ENCODE data around the gene NAGS. TPM values are rescaled to one million over a fixed set of nuclear protein-coding genes. Genes with fewer than 3 reads are reported as not detected.
"Not testable (repeated sequence)": the region's sequence is repeated elsewhere in the genome, so short reads cannot be mapped to it uniquely, and the experiment has no call there.

Gene NAGS
- polyA plus RNA-seq, 2 of the 4 experiments (the other 2 are of a cell fraction), result 0.66 to 0.88 TPM

DNA sequence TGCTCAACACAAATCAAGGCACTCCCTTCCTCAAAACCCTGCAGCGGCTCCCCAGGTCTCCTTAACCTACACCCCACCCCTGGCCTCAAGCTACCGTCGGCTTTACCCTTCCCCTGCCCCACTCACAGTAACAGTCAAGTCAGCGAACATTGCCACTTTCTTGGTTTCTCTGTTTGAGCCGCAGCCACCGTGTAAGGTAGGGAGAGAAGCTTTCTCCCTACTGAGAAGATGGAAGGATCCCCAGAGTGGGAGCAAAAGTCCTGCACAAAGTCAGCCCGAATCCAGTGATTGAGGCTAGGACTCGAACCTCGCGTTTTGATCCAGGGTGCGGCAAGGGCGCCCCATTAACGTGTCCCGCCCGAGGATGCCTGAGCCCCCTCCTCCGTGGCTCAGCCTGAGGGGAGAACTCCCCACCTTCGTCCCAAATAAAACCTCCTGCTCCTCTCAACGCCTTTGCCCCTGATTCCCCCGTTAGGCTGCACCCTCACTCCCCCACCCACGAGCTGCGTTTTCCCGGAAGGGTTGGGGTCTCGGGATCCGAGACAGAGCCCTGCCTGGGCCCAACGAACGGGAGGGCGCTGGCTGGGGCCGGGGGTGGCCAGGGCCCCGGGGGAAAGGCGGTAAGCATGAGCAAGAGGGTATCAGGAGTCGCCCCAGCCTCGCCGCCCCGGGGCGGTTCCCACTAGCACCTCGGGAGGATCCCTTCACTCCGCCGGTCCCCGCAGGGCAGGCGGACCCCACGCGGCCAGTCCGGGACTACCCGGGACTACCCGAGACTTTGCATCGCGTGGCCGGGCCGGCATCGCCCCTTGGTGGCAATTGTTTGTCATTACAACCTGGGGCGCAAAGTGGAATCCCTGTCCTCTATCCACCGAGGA is 9.9 kb upstream of the NAGS start:
- WGBS (ENCODE audit: missing lambda C conversion rate), result 23% methylated on average over 48 of the region's 52 CpGs
- ChIA-PET POLR2A (no interaction called here), CTCF (interaction anchor here (0.6 to 24.9 kb wide), 29 partner anchors 11 to 311 kb away, joined by 3 to 657 read pairs (median 6); partner anchors contain the start of genes MPP2, NAGS, PPY and PYY)
- DNase-seq (ENCODE audit: low read depth in 1 of 2, low spot score in 1 of 2) (peak; percentile 71 to 94), FAIRE-seq (no peak), ATAC-seq (peak; percentile 90 to 96)
- Histone ChIP-seq H3K4me2 (peak overlapping the region; percentile 90), H3K4me3 (peak overlapping the region; percentile 45), H3K9me3 (no peaks in the 10 kb centered on the region), H3K27ac (peak overlapping the region; percentile 70 to 86), H3K4me1 (0 out of 3 replicates have a peak, but pooled peaks cover 3% of the 10 kb centered on the region)
- TF ChIP-seq RAD21 (conservative IDR thresholded peaks at IDR 0.05 in 1 of 2, IDR thresholded peaks at IDR 0.05 in 1 of 2) (peak; percentile 96 to 98), ZSCAN20 (CRISPR knock-in tag; IDR thresholded peaks at IDR 0.05) (no peak), MAFK (IDR thresholded peaks at IDR 0.05; ENCODE audit: partially characterized antibody) (no peak), CHD2 (IDR thresholded peaks at IDR 0.05; ENCODE audit: low read length, partially characterized antibody) (peak; percentile 59), TP53 (CRISPR knock-in tag; IDR thresholded peaks at IDR 0.05) (no peak), CBX8 (IDR thresholded peaks at IDR 0.05) (no peak), SMC3 (IDR thresholded peaks at IDR 0.05) (peak; percentile 97), KDM5A (IDR thresholded peaks at IDR 0.05) (no peak)
- TF ChIP-seq, protein P1, sequence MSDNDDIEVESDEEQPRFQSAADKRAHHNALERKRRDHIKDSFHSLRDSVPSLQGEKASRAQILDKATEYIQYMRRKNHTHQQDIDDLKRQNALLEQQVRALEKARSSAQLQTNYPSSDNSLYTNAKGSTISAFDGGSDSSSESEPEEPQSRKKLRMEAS (IDR thresholded peaks at IDR 0.05), result peak; percentile 68; the same call in 1 of the 2 replicates
- TF ChIP-seq, protein P2, sequence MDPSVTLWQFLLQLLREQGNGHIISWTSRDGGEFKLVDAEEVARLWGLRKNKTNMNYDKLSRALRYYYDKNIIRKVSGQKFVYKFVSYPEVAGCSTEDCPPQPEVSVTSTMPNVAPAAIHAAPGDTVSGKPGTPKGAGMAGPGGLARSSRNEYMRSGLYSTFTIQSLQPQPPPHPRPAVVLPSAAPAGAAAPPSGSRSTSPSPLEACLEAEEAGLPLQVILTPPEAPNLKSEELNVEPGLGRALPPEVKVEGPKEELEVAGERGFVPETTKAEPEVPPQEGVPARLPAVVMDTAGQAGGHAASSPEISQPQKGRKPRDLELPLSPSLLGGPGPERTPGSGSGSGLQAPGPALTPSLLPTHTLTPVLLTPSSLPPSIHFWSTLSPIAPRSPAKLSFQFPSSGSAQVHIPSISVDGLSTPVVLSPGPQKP (IDR thresholded peaks at IDR 0.05; ENCODE audit: low read depth, low read length), result no peak
- TF ChIP-seq, protein P3, sequence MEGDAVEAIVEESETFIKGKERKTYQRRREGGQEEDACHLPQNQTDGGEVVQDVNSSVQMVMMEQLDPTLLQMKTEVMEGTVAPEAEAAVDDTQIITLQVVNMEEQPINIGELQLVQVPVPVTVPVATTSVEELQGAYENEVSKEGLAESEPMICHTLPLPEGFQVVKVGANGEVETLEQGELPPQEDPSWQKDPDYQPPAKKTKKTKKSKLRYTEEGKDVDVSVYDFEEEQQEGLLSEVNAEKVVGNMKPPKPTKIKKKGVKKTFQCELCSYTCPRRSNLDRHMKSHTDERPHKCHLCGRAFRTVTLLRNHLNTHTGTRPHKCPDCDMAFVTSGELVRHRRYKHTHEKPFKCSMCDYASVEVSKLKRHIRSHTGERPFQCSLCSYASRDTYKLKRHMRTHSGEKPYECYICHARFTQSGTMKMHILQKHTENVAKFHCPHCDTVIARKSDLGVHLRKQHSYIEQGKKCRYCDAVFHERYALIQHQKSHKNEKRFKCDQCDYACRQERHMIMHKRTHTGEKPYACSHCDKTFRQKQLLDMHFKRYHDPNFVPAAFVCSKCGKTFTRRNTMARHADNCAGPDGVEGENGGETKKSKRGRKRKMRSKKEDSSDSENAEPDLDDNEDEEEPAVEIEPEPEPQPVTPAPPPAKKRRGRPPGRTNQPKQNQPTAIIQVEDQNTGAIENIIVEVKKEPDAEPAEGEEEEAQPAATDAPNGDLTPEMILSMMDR (IDR thresholded peaks at IDR 0.05), result peak; percentile 96

DNA sequence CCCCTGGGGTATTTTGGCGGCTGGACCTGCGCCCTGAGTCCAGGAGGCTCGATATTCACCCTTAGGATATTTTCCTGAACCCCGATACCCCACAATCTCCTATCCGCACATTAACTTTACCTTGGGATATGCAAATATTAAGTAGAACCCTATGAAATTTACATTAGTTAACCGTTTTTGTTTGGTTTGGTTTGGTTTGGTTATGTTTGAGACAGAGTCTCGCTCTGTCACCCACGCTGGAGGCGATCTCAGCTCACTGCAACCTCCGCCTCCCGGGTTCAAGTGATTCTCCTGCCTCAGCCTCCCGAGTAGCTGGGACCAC is 9.3 kb upstream of the NAGS start:
- CTCF ChIA-PET, result interaction anchor here (0.6 to 24.9 kb wide), 25 partner anchors 11 to 500 kb away, joined by 3 to 657 read pairs (median 6); partner anchors contain the start of genes CD300LG, MPP2, NAGS and PPY
- no peak for FAIRE-seq

DNA sequence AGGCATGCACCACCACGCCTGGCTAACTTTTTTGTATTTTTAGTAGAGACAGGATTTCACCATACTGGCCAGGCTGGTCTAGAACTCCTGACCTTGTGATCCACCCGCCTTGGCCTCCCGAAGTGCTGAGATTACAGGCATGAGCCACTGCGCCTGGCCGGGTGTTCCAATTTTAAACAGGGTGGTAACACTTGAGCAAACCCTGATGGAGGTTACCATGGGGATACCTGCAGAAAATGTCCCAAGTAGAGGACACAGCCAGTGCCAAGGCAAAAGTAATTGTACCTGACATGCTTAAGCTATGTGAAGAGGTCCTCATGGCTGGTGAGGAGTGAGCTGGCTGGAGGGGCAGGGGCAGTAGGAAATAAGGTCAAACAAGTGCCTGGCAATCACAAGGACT is 7.2 kb upstream of the NAGS start:
- H3K27ac ChIP-seq; DNase-seq (ENCODE audit: low read depth in 1 of 2, low spot score in 1 of 2); POLR2A ChIA-PET; H3K4me2 ChIP-seq; H3K4me3 ChIP-seq; ATAC-seq; H3K4me1 ChIP-seq; FAIRE-seq; H3K9me3 ChIP-seq: not testable (repeated sequence)
- WGBS (ENCODE audit: missing lambda C conversion rate), result 67% methylated on average over 5 of the region's 5 CpGs
- CTCF ChIA-PET, result interaction anchor here (0.7 to 24.9 kb wide), 14 partner anchors 9 to 231 kb away, joined by 3 to 657 read pairs (median 14); partner anchors contain the start of genes CD300LG, NAGS, PPY and PYY

More for the DNA sequence above, 9.3 kb upstream of the NAGS start:
- peak overlapping the region; percentile 45 for H3K4me3 ChIP-seq
- peak overlapping the region; percentile 90 for H3K4me2 ChIP-seq
- no peak for DNase-seq (ENCODE audit: low read depth in 1 of 2, low spot score in 1 of 2)
- POLR2A ChIA-PET, result interaction anchor here (1.2 kb wide), 1 partner anchor 20 kb away, joined by 7 read pairs; the partner anchor contains the start of gene TMEM101
- no peak for ATAC-seq
- no peaks in the 10 kb centered on the region for H3K9me3 ChIP-seq
- H3K4me1 ChIP-seq, result 0 out of 3 replicates have a peak, but pooled peaks cover 3% of the 10 kb centered on the region
- no peak for TF ChIP-seq JUNB (IDR thresholded peaks at IDR 0.05)
- no peak for TF ChIP-seq FOSB (CRISPR knock-in tag; IDR thresholded peaks at IDR 0.05)
- TF ChIP-seq RFX5 (IDR thresholded peaks at IDR 0.05), result no peak
- no peak for TF ChIP-seq POLR2AphosphoS2 (conservative IDR thresholded peaks at IDR 0.05; ENCODE audit: low read length)
- TF ChIP-seq ZC3H11A (IDR thresholded peaks at IDR 0.05), result no peak
- TF ChIP-seq, protein P4, sequence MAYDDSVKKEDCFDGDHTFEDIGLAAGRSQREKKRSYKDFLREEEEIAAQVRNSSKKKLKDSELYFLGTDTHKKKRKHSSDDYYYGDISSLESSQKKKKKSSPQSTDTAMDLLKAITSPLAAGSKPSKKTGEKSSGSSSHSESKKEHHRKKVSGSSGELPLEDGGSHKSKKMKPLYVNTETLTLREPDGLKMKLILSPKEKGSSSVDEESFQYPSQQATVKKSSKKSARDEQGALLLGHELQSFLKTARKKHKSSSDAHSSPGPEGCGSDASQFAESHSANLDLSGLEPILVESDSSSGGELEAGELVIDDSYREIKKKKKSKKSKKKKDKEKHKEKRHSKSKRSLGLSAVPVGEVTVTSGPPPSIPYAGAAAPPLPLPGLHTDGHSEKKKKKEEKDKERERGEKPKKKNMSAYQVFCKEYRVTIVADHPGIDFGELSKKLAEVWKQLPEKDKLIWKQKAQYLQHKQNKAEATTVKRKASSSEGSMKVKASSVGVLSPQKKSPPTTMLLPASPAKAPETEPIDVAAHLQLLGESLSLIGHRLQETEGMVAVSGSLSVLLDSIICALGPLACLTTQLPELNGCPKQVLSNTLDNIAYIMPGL (CRISPR knock-in tag; IDR thresholded peaks at IDR 0.05; ENCODE audit: borderline replicate concordance), result no peak
- no peak for TF ChIP-seq HOXA7 (CRISPR knock-in tag; IDR thresholded peaks at IDR 0.05)
- TF ChIP-seq, protein P3 (IDR thresholded peaks at IDR 0.05), result no peak
- TF ChIP-seq, protein P5, sequence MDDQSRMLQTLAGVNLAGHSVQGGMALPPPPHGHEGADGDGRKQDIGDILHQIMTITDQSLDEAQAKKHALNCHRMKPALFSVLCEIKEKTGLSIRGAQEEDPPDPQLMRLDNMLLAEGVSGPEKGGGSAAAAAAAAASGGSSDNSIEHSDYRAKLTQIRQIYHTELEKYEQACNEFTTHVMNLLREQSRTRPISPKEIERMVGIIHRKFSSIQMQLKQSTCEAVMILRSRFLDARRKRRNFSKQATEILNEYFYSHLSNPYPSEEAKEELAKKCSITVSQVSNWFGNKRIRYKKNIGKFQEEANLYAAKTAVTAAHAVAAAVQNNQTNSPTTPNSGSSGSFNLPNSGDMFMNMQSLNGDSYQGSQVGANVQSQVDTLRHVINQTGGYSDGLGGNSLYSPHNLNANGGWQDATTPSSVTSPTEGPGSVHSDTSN (IDR thresholded peaks at IDR 0.05), result no peak
- no peak for TF ChIP-seq NPAS2 (CRISPR knock-in tag; IDR thresholded peaks at IDR 0.05; ENCODE audit: borderline replicate concordance)
- TF ChIP-seq MYC (IDR thresholded peaks at IDR 0.05; ENCODE audit: borderline replicate concordance, low read length), result no peak
- TF ChIP-seq PHF8 (IDR thresholded peaks at IDR 0.05; ENCODE audit: borderline replicate concordance, low read depth), result no peak
- TF ChIP-seq FOSL2 (IDR thresholded peaks at IDR 0.05), result no peak
- TF ChIP-seq FOSL2 (CRISPR knock-in tag; IDR thresholded peaks at IDR 0.05), result no peak
- no peak for TF ChIP-seq EHMT2 (IDR thresholded peaks at IDR 0.05; ENCODE audit: low read depth)
- no peak for TF ChIP-seq EHF (CRISPR knock-in tag; IDR thresholded peaks at IDR 0.05)
- no peak for TF ChIP-seq FOXS1 (CRISPR knock-in tag; IDR thresholded peaks at IDR 0.05)
- 2% methylated on average over 12 of the region's 12 CpGs for WGBS (ENCODE audit: missing lambda C conversion rate)
- H3K27ac ChIP-seq, result peak overlapping the region in 1 of 2 experiments; percentile 86; a peak in 3 of 6 replicates
